ENCODE measurements around the gene TBC1D9. TPM values are rescaled to one million over a fixed set of nuclear protein-coding genes. Genes with fewer than 3 reads are reported as not detected.

The TBC1D9 gene
- total and polyA plus RNA-seq, 7 donors, result 1.6 to 5.4 (median 2.1) TPM

DNA sequence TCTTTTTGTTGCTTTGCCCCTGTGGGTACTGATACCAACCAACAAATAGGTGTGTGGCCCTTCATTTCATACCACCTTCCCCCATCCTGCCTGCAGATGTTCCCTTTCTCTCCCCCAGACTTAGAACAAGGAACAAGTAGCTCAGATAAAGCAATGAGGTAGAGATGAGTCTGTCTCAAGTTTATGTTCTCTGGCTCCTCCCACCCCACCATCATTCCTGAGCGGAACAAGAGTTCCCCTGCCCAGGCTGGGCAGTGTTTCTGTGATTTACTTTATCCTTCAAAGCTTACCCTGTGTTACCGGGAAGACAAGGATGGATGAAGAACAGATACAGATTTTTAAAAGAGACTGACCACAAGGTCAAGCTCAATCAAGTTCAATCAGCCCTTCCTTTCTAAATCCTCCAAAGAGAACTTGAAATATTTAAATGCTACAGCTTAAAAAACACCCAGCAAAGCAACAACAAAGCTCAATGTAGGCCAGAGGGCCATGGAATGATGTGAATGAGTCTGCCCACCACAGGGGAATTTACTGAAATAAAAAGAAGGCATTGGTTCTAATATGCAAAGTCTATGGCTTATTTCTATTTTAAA, 107.4 kb downstream of the TBC1D9 start:
- Histone ChIP-seq H3K4me3 (no peak overlapping the region), H3K9me3 (no peaks in the 10 kb centered on the region), H3K36me3 (ENCODE audit: insufficient read depth in 1 of 2, low read depth in 1 of 2) (peaks cover 0 to 2% of the 10 kb centered on the region in 2 donors), H3K27ac (no peak overlapping the region), H3K4me1 (no peaks in the 10 kb centered on the region), H3K27me3 (ENCODE audit: insufficient read depth in 3 of 3, low read length in 2 of 3) (no peaks in the 10 kb centered on the region)
- DNase-seq (no peak), ATAC-seq (no peak)
- 78 to 87% (median 85%) methylated on average over 2 of the region's 2 CpGs for WGBS, 3 donors
- intact Hi-C loops (cut with DNase I), result no loop called here
- TF ChIP-seq, protein P1, sequence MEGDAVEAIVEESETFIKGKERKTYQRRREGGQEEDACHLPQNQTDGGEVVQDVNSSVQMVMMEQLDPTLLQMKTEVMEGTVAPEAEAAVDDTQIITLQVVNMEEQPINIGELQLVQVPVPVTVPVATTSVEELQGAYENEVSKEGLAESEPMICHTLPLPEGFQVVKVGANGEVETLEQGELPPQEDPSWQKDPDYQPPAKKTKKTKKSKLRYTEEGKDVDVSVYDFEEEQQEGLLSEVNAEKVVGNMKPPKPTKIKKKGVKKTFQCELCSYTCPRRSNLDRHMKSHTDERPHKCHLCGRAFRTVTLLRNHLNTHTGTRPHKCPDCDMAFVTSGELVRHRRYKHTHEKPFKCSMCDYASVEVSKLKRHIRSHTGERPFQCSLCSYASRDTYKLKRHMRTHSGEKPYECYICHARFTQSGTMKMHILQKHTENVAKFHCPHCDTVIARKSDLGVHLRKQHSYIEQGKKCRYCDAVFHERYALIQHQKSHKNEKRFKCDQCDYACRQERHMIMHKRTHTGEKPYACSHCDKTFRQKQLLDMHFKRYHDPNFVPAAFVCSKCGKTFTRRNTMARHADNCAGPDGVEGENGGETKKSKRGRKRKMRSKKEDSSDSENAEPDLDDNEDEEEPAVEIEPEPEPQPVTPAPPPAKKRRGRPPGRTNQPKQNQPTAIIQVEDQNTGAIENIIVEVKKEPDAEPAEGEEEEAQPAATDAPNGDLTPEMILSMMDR (IDR thresholded peaks at IDR 0.05), result no peak

GRCh38 chr4:140645614-140646412, 110.4 kb downstream of the TBC1D9 start:
- ATAC-seq (no peak), DNase-seq (no peak)
- Histone ChIP-seq H3K27me3 (ENCODE audit: insufficient read depth in 3 of 3, low read length in 2 of 3) (no peaks in the 10 kb centered on the region), H3K9me3 (no peaks in the 10 kb centered on the region), H3K36me3 (ENCODE audit: insufficient read depth in 1 of 2, low read depth in 1 of 2) (peaks cover 0 to 2% of the 10 kb centered on the region in 2 donors), H3K27ac (no peak overlapping the region), H3K4me3 (no peak overlapping the region), H3K4me1 (no peaks in the 10 kb centered on the region)
- WGBS, 3 donors, result 49 to 64% (median 59%) methylated on average over 9 of the region's 9 CpGs
- intact Hi-C loops (cut with DNase I), result no loop called here
- TF ChIP-seq, protein P1 (IDR thresholded peaks at IDR 0.05), result no peak

- TF ChIP-seq, protein P1 (IDR thresholded peaks at IDR 0.05), result no peak
- no peaks in the 10 kb centered on the region for H3K9me3 ChIP-seq
- H3K4me1 ChIP-seq, result no peaks in the 10 kb centered on the region
- H3K4me3 ChIP-seq, result no peak overlapping the region
- no peak for DNase-seq
- no peak for ATAC-seq
- peaks cover 0 to 2% of the 10 kb centered on the region in 2 donors for H3K36me3 ChIP-seq (ENCODE audit: insufficient read depth in 1 of 2, low read depth in 1 of 2)
- H3K27ac ChIP-seq, result no peak overlapping the region
- 96 to 98% (median 97%) methylated on average over 11 of the region's 11 CpGs for WGBS, 3 donors
- no peaks in the 10 kb centered on the region for H3K27me3 ChIP-seq (ENCODE audit: insufficient read depth in 3 of 3, low read length in 2 of 3)
- intact Hi-C loops (cut with DNase I), result no loop called here
Observed at GRCh38 chr4:140645196-140645595, 111.0 kb downstream of the TBC1D9 start.

- TF ChIP-seq, protein P1 (IDR thresholded peaks at IDR 0.05), result no peak
- ATAC-seq, result no peak
- Histone ChIP-seq H3K9me3 (no peaks in the 10 kb centered on the region), H3K4me3 (no peak overlapping the region), H3K36me3 (ENCODE audit: insufficient read depth in 1 of 2, low read depth in 1 of 2) (peaks cover 0 to 2% of the 10 kb centered on the region in 2 donors), H3K27ac (no peak overlapping the region), H3K4me1 (no peaks in the 10 kb centered on the region), H3K27me3 (ENCODE audit: insufficient read depth in 3 of 3, low read length in 2 of 3) (no peaks in the 10 kb centered on the region)
- 93 to 95% (median 95%) methylated on average over 20 to 25 of the region's 25 CpGs for WGBS, 3 donors
- no peak for DNase-seq
- intact Hi-C loops (cut with DNase I), result no loop called here
Observed at GRCh38 chr4:140644470-140645185, 111.6 kb downstream of the TBC1D9 start.

Measured in psoas muscle (tissue), 8 donors.